Ascending aorta (tissue), 2 donors: Measurements from ENCODE around the gene SGSM1. TPM values are rescaled to one million over a fixed set of nuclear protein-coding genes. Genes with fewer than 3 reads are reported as not detected.

Experiments
- DNase-seq, 2 donors: peaks; one replicate each; pipeline ENCODE4 v3.0.0-alpha.2; 2019; ENCODE audit warnings: low spot score in 2 of 2
- H3K27ac ChIP-seq, 2 donors: fragments of 200-600 bp; sonication (generic); one replicate each; pipeline ENCODE4 v1.5.1; 2016 to 2017; ENCODE audit warnings: mild to moderate bottlenecking in 1 of 2
- H3K27me3 ChIP-seq: fragments of 200-600 bp; sonication (generic); one replicate; pipeline ENCODE4 v1.5.1; 2017
- H3K36me3 ChIP-seq, 2 donors: fragments of 200-600 bp; sonication (generic); one replicate each; pipeline ENCODE4 v1.5.1; 2016
- H3K4me1 ChIP-seq, 2 donors: fragments of 200-600 bp; sonication (generic); one replicate each; pipeline ENCODE4 v1.5.1; 2016 to 2017; ENCODE audit warnings: mild to moderate bottlenecking in 1 of 2
- H3K4me3 ChIP-seq, 2 donors: fragments of 200-600 bp; sonication (generic); one replicate each; pipeline ENCODE4 v1.5.1; 2016 to 2017; ENCODE audit warnings: mild to moderate bottlenecking in 1 of 2
- H3K9me3 ChIP-seq, 2 donors: fragments of 200-600 bp; sonication (generic); one replicate each; pipeline ENCODE4 v1.5.1; 2016
- CTCF ChIP-seq, 3 experiments: fragments of 200-600 bp in 2 of 3; fragments of 450-650 bp in 1 of 3; sonication (generic) in 2 of 3; IDR thresholded peaks; one replicate each; pipeline ENCODE4 v1.5.1; 2016 to 2019; ENCODE audit warnings: antibody characterized with exemption in 3 of 3, mild to moderate bottlenecking in 1 of 3, moderate library complexity in 1 of 3
- intact Hi-C: fragments of 100-400 bp; cut with DNase I; formaldehyde crosslinking; loops from one replicate; pipeline ENCODE4 v1.15.1; 2023
- total RNA-seq: library from RNA; depleted of rRNA; stranded (reverse); fragments of >200 nt; gene quantifications from one replicate; pipeline ENCODE4 v1.1.0, GENCODE V29; 2016

SGSM1 gene
- total RNA-seq, 1 donor from 2014 or later, result 4.2 TPM

- H3K27ac ChIP-seq, result no peak overlapping the region
- no peak overlapping the region for H3K4me3 ChIP-seq
- intact Hi-C loops, result no loop called here
- DNase-seq, result no peak
- no peaks in the 10 kb centered on the region for H3K27me3 ChIP-seq
- no peaks in the 10 kb centered on the region for H3K9me3 ChIP-seq
- TF ChIP-seq CTCF (IDR thresholded peaks at IDR 0.05), result no peak
- H3K4me1 ChIP-seq, result no peaks in the 10 kb centered on the region
- peaks cover 10 to 21% of the 10 kb centered on the region in 2 donors for H3K36me3 ChIP-seq
Measured at GRCh38 chr22:24928322-24928721, 122.3 kb downstream of the SGSM1 start.

GRCh38 chr22:24930678-24931077 lies 124.7 kb downstream of the SGSM1 start:
- Histone ChIP-seq H3K27ac (no peak overlapping the region), H3K4me3 (no peak overlapping the region), H3K9me3 (no peaks in the 10 kb centered on the region), H3K27me3 (no peaks in the 10 kb centered on the region), H3K36me3 (peaks cover 0 to 6% of the 10 kb centered on the region in 2 donors), H3K4me1 (no peaks in the 10 kb centered on the region)
- TF ChIP-seq CTCF (IDR thresholded peaks at IDR 0.05), result no peak
- intact Hi-C loops, result no loop called here
- DNase-seq, result no peak

GRCh38 chr22:24935771-24936483 lies 129.9 kb downstream of the SGSM1 start:
- H3K9me3 ChIP-seq, result no peaks in the 10 kb centered on the region
- no peaks in the 10 kb centered on the region for H3K4me1 ChIP-seq
- no peak overlapping the region for H3K27ac ChIP-seq
- no peak for DNase-seq
- no peak for TF ChIP-seq CTCF (IDR thresholded peaks at IDR 0.05)
- H3K27me3 ChIP-seq, result no peaks in the 10 kb centered on the region
- intact Hi-C loops, result loop anchor here (5.0 kb wide), 1 partner anchor 111 kb away; no protein-coding TSS in a partner anchor
- no peak overlapping the region for H3K4me3 ChIP-seq
- no peaks in the 10 kb centered on the region for H3K36me3 ChIP-seq

- Histone ChIP-seq H3K27me3 (no peaks in the 10 kb centered on the region), H3K27ac (no peak overlapping the region), H3K36me3 (no peaks in the 10 kb centered on the region), H3K4me3 (no peak overlapping the region), H3K4me1 (no peaks in the 10 kb centered on the region), H3K9me3 (no peaks in the 10 kb centered on the region)
- intact Hi-C loops, result loop anchor here (5.0 kb wide), 1 partner anchor 110 kb away; no protein-coding TSS in a partner anchor
- no peak for TF ChIP-seq CTCF (IDR thresholded peaks at IDR 0.05)
- no peak for DNase-seq
Measured at GRCh38 chr22:24937114-24937513, 131.1 kb downstream of the SGSM1 start.

GRCh38 chr22:24938741-24939341 lies 132.8 kb downstream of the SGSM1 start:
- DNase-seq, result no peak
- H3K9me3 ChIP-seq, result no peaks in the 10 kb centered on the region
- intact Hi-C loops, result loop anchor here (5.0 kb wide), 1 partner anchor 108 kb away; no protein-coding TSS in a partner anchor
- H3K27ac ChIP-seq, result no peak overlapping the region
- no peaks in the 10 kb centered on the region for H3K4me1 ChIP-seq
- peak; percentile 51 to 74 (median 61) for TF ChIP-seq CTCF (IDR thresholded peaks at IDR 0.05)
- H3K36me3 ChIP-seq, result no peaks in the 10 kb centered on the region
- no peaks in the 10 kb centered on the region for H3K27me3 ChIP-seq
- H3K4me3 ChIP-seq, result no peak overlapping the region
